ENCODE results near the gene LSM5.

- TF ChIP-seq POLR2A (IDR thresholded peaks at IDR 0.05) (no peak), CTCF (IDR thresholded peaks at IDR 0.05) (no peak)
These were observed 47.6 kb upstream of the LSM5 start for GRCh38 chr7:32537760-32538159.
